Left lobe of liver (tissue), 2 donors: Measurements from ENCODE around the gene NPPB. TPM values are rescaled to one million over a fixed set of nuclear protein-coding genes. Genes with fewer than 3 reads are reported as not detected.

Experiments
- ATAC-seq: fragments of 200-7000 bp; cut with Tn5 transposase; one replicate; pipeline ENCODE4 v1.9.1; 2020; ENCODE audit warnings: mild to moderate bottlenecking, moderate library complexity
- DNase-seq: peaks from one replicate; pipeline ENCODE4 v3.0.0-alpha.2; 2020; ENCODE audit warnings: low spot score
- total RNA-seq: library from RNA; stranded (reverse); gene quantifications from one replicate; pipeline ENCODE4 v1.2.1, GENCODE V29; 2021
- donor health status: DM: no; HTN: no; CAD: no; lungs with moderate emphysema.
- donor health status: DM: no; HTN: yes; CAD: no.

Gene NPPB
- total RNA-seq, 1 donor from 2014 or later: not detected

DNA sequence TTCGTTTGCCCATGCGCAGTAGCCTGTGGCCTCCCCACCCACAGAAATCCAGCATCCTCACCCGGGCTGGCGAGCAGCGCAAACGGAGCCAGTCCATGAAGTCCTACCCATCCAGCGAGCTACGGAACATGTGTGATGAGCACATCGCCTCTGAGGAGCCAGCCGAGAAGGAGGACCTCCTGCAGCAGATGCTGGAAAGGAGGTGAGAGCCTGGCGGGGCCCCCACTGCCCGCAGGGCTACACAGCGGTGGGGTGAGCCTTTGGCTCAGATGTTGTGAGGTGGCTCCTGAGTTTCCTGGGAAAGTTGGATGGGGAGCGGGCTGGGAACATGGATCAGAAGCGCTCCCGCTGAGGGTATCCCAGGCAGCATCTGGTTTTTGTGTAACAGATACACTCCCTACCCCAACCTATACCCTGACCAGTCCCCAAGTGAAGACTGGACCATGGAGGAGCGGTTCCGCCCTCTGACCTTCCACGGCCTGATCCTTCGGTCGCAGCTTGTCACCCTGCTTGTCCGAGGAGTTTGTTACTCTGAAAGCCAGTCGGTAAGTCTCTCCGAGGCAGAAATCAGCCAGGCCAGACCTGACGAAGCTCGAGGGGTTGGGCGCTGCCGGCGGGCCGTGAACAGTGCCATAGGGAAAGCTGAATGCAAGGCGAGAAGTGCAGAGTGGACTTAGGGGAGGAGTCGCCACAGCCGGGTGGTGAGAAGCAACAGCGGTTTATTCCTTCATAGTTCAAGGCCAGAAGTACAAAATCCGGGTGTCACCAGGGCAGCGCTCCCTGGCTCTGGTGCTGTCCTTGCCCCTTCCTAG is 21.6 kb downstream of the NPPB start:
- DNase-seq (no peak), ATAC-seq (no peak)

DNA sequence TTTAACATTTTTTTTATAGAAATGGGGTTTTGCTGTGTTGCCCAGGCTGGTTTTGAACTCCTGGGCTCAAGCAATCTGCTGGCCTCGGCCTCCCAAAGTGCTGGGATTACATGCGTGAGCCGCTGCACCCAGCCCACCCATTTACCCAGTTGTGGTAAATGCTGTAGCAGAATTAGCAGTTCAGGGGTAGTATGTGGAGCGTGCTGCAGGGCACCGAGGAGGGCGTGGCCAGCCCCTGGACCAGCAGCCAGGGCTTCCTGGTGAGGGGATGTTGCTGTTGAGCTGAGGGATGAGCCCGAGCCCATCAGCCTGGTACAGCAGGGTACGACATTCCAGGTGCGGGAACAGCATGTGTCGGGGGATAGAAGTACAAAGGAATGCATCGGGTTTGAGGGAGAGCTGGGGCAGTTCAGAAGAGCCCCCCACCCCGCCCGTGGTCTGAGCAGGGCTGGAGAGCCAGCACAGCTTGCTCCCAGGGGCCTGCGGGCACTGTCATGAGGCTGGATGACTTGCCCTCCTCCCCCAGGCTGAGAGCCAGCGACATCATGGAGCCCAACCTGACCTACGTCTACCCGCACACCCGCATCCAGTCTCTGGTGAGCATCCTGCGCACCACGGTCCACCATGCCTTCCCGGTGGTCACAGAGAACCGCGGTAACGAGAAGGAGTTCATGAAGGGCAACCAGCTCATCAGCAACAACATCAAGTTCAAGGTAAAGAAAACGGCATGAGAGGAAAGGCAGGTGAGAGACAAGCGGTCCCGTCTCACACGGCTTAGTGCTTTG is 23.1 kb downstream of the NPPB start:
- no peak for ATAC-seq
- no peak for DNase-seq

DNA sequence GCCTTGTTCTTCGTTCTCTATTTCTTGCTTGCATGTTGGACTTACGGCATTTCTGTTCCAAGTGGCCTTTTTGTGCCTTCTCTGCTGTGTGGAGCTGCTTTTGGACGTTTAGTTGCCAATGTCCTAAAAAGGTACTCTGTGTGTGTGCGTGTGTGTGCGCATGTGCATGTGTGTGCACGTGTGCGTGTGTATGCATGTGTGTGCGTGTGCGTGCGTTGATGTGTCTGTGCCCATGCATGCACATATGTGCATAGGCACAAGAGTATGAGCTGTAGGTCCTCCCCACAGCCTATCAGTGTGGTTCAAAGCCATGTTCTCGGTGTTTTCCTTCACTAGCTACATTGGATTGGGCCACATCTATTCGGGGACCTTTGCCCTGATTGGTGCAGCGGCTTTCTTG is 24.8 kb downstream of the NPPB start:
- DNase-seq: no peak
- no peak for ATAC-seq

DNA sequence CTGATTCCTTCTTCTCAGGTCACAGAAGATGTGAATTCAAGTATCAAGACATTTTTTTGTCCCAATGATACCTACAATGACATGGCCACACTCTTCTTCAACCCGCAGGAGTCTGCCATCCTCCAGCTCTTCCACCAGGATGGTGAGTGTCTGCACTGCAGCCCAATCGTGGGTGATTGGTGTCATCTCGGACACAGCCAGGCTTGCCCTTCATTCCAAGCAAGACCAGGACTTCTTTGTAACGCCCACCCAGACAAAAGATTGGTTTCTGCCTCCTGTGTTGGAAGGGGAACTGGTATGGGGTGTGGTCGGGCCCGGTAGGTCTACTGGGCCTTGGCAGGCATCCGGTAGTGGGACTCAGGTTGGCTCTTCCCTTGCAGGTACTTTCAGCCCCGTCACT is 25.2 kb downstream of the NPPB start:
- no peak for DNase-seq

DNA sequence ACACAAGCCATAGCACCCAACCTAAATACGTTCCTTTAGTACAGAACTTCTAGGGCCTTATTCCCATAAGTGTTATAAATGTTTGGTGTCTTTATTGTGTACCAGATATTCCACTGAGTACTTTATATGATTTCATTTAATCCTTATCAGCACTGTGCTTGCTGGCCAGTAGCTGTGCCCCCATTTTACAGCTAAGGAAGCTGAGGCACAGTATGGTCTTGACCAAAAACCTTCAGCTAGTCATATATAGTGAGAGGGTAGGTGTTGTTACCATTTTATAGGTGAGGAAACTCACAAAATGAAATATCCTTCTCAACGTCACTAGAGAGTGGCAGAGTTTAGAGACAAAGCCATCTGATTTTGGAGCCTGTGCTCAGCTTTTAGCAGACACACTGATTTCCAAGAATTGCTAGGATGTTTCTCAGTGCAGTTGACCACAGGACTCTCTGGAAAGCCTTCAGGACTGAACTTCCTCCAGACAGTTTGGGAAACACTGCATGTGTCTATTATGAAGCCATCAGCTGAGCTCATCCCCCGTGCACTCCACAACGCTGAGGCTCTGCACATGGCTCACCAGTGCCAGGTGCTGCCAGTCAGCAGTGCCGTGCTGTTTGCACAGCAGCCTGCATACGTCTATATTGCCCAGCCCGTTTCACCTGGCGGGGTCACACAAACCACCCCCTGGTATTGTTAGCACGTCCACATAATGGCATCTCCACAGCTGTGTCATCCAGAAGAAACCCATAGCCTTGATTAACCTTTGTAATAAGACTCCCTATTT is 26.6 kb downstream of the NPPB start:
- no peak for DNase-seq

More for the DNA sequence above, 25.2 kb downstream of the NPPB start:
- ATAC-seq: no peak

DNA sequence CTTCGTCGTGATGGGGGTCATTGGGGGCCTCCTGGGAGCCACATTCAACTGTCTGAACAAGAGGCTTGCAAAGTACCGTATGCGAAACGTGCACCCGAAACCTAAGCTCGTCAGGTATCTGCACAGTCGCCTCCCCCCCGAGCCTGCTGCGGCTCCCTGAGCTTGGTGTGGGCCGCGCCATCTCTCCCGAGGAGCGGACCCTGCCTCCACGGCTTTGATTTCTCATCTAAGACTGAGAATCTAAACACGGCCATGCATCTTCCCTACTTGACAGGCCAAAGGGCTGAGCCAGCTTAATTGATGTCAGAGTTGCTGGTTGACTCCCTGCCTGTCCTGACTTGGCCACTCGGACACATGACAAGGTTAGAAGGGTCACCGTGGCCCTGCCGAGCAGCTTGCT is 30.2 kb downstream of the NPPB start:
- ATAC-seq: no peak
- DNase-seq: no peak

More for the DNA sequence above, 26.6 kb downstream of the NPPB start:
- ATAC-seq: no peak

DNA sequence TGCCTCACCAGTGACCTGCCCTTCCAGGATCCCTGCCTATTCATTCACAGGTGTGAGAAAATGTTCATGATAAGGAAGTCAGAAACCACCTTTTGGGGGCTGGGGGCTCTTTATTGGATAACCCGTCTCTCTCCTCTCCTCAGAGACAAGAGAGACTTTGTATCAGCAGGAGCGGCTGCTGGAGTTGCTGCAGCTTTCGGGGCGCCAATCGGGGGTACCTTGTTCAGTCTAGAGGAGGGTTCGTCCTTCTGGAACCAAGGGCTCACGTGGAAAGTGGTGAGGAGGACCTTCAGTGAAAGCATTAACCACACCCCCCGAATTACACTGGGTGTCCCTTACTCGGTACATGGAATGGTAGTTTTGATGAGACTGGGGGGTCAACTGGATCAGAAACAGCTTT is 31.8 kb downstream of the NPPB start:
- DNase-seq: no peak

DNA sequence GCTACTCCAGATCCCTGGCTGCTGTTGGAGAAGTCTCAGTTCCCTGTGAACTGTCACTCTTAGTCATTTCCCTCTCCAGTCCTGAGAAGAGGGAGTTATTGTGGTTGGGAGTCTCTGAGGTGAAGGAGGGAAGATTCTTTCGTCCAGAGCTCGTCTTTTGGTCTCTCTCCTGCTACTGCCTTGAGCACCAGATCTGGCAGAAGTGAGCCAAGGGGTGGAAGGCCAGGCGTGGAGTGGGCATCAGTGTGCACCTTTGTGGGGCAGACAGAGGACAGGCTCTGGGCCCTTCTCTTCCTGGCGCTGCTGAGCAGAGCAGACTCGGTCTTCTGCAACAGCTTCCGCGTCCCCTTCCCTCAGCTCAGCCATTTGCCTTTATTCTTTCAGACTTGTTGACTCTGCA is 33.6 kb downstream of the NPPB start:
- ATAC-seq: no peak
- no peak for DNase-seq

More for the DNA sequence above, 31.8 kb downstream of the NPPB start:
- ATAC-seq: no peak

DNA sequence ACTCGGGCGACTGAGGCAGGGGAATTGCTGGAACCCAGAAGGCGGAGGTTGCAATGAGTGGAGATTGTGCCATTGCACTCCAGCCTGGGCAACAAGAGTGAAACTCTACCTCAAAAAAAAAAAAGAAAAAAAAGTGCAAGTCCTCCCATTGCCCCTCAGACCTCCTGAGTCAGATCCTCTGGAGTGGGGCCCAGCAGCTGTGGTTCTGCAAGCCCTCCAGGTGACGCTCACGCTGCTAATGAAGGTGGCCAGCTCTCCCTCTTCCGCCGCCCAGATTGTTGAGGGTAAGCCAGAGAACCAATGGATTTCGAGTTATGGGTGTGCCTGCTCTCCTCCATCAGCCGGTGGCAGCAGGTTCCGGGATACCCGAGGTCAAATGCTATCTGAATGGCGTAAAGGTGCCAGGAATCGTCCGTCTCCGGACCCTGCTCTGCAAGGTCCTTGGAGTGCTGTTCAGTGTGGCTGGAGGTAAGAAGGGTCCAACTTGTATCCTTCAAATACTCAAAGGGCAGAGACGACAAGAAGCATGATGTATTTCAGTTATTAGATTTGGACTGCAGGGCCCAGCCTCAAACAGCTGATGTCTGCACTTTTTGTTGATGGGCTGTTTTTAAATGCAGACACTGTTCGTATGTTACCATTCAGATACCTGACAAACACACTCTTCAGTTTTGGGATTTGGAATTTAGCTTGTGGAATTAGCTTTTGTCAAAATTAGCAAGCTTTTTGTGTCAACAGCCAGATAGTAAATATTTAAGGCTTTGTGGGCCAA is 35.2 kb downstream of the NPPB start:
- DNase-seq: no peak
- no peak for ATAC-seq

DNA sequence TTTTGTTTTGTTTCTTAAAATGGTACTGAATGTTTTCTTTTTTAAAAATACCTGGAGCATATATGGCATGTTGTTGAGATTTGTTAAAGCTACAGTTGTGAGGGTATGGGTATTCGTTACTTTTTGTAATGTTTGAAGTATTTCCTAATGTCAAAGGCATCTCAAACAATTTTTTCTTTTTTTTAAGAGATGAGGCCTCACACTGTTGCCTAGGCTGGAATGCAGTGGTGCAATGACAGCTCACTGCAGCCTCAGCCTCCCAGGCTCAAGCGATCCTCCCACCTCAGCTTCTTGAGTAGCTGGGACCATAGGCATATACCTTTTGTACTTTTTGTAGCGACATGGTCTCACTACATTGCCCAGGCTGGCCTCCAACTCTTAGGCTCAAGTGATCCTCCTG is 36.7 kb downstream of the NPPB start:
- no peak for ATAC-seq
- no peak for DNase-seq

DNA sequence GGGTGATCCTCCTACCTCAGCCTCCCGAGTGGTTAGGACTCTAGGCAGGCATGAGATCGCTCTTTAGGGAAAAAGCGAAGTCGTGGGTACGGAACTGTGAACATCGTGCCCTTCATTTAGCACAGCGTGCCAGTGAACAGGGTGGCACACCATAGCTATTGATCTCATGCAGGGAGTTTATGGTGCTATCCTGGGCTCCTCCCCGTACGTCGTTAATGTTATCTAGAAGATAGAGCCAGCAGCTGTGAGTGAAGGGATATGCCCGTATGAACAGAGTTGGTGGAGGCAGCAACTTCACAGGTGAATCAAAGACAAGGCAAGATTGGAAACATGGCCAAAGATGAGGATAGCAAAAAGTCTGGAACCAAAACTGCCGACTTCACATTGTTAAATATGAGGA is 41.6 kb downstream of the NPPB start:
- DNase-seq (no peak), ATAC-seq (no peak)

DNA sequence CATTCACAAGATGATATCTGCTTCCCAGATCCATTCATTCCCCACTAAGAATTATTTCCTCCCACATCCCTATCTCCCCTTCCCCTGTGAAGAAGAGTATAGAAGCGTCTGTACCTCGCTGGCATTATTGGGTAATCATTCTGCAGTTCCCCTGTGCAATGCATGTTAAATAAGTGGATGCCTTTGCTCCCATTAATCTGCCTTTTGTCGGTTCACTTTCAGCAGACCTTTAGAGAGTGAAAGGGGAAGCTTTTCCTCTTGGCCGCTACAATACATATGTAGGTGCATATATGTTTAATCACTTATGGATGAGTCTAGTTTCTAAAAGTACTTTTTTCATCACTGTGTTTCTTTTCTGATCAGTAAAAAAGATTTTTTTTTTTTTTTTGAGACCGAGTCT is 45.7 kb downstream of the NPPB start:
- ATAC-seq (no peak), DNase-seq (no peak)

Other genes with a start within 250 kb of the NPPB start
- 15.0 TPM for gene FBXO2, start 204.5 kb downstream of the NPPB start, total RNA-seq
- 11.6 TPM for gene FBXO44, start 204.1 kb downstream of the NPPB start, total RNA-seq
- 12.0 TPM for gene FBXO6, start 194.7 kb downstream of the NPPB start, total RNA-seq
- 28.3 TPM for gene MAD2L2, start 177.8 kb downstream of the NPPB start, total RNA-seq
- gene DRAXIN, start 167.2 kb downstream of the NPPB start, total RNA-seq: not detected
- 9.0 TPM for gene AGTRAP, start 122.8 kb downstream of the NPPB start, total RNA-seq
- not detected for gene C1orf167, start 96.8 kb downstream of the NPPB start, total RNA-seq
- gene MTHFR, start 53.0 kb downstream of the NPPB start, total RNA-seq: 14.9 TPM
- 10.8 TPM for gene CLCN6, start 52.8 kb downstream of the NPPB start, total RNA-seq
- gene NPPA, start 11.2 kb downstream of the NPPB start, total RNA-seq: not detected
- gene KIAA2013, start 67.5 kb upstream of the NPPB start, total RNA-seq: 50.9 TPM
- 70.8 TPM for gene PLOD1, start 75.8 kb upstream of the NPPB start, total RNA-seq
- 45.0 TPM for gene MFN2, start 121.5 kb upstream of the NPPB start, total RNA-seq
- 10.1 TPM for gene MIIP, start 160.6 kb upstream of the NPPB start, total RNA-seq
- 0.18 TPM for gene TNFRSF8, start 204.4 kb upstream of the NPPB start, total RNA-seq